K562 (cell line): ENCODE measurements around the gene TBXA2R. TPM values are rescaled to one million over a fixed set of nuclear protein-coding genes. Genes with fewer than 3 reads are reported as not detected.

Experiments
- HDAC1 ChIP-seq, 2 experiments: fragments of 450-650 bp; IDR thresholded peaks; 2 replicates each; pipeline ENCODE4 v1.6.1; 2016 to 2017; ENCODE audit warnings: inconsistent platforms in 1 of 2, mild to moderate bottlenecking in 1 of 2, moderate library complexity in 1 of 2
- NONO ChIP-seq, 2 experiments: fragments of 200-400 bp in 1 of 2; fragments of 450-650 bp in 1 of 2; formaldehyde crosslinking in 1 of 2; IDR thresholded peaks; 2 replicates each; pipeline ENCODE4 v1.6.1; 2017; ENCODE audit warnings: low read depth in 2 of 2, mild to moderate bottlenecking in 2 of 2, moderate library complexity in 2 of 2, low read length in 1 of 2
- PHB ChIP-seq: fragments of 250-450 bp; sonication (Bioruptor Pico); IDR thresholded peaks from 2 replicates; pipeline ENCODE4 v1.5.0; 2021
- PHF21A ChIP-seq: fragments of 450-650 bp; IDR thresholded peaks from 2 replicates; pipeline ENCODE4 v1.6.1; 2017; ENCODE audit warnings: low read depth, borderline replicate concordance
- RNF2 ChIP-seq: sonication (generic); IDR thresholded peaks from 2 replicates; pipeline ENCODE4 v1.6.1; 2016
- TAF1 ChIP-seq: IDR thresholded peaks from 2 replicates; pipeline ENCODE4 v1.6.1; 2011; ENCODE audit warnings: mild to moderate bottlenecking, low read length, moderate library complexity; ENCODE audit not compliant: insufficient read depth, control insufficient read depth, severe bottlenecking; ENCODE audit errors: extremely low read depth
- YY1 ChIP-seq, 3 experiments: IDR thresholded peaks; 2 replicates each; pipeline ENCODE4 v1.6.1; 2011; ENCODE audit warnings: low read length in 2 of 3, mild to moderate bottlenecking in 2 of 3, moderate library complexity in 2 of 3, borderline replicate concordance in 1 of 3, control low read depth in 1 of 3, low read depth in 1 of 3; ENCODE audit not compliant: insufficient read depth in 3 of 3, insufficient replicate concordance in 2 of 3, control insufficient read depth in 1 of 3, insufficient read length in 1 of 3; ENCODE audit errors: extremely low read depth in 1 of 3
- ZNF584 ChIP-seq: fragments of 200-800 bp; sonication (Bioruptor generic); IDR thresholded peaks from 2 replicates; pipeline ENCODE4 v1.6.1; 2016; ENCODE audit warnings: low read depth, mild to moderate bottlenecking, missing genetic modification characterization, missing compliant biosample characterization
- polyA plus RNA-seq, 8 experiments: library from polyadenylated mRNA; depleted of rRNA in 4 of 8; stranded (reverse) in 5 of 8; unstranded in 3 of 8; fragments of >200 nt; fragmentation: Nextera tagmentation in 2 of 8; fragmentation: Illumina TruSeq in 1 of 8; extraction: Ambion mirVana in 2 of 8; extraction: Trizol in 1 of 8; gene quantifications; 2 replicates each; pipeline versions ENCODE4 v1.2.1 to v1.2.3, GENCODE V29; 2011 to 2014; ENCODE audit warnings: inconsistent platforms in 1 of 8, missing spikeins in 1 of 8
- total RNA-seq, 7 experiments: library from RNA; depleted of rRNA in 6 of 7; stranded (reverse); fragments of >200 nt in 6 of 7; fragmentation: Illumina TruSeq in 2 of 7; extraction: Trizol in 2 of 7; gene quantifications; 2 replicates each; pipeline versions ENCODE4 v1.2.1 to v1.2.3, GENCODE V29; 2011 to 2021; ENCODE audit warnings: low replicate concordance in 1 of 7
- TF ChIP-seq, protein P1 (sequence below), 2 experiments: fragments of 200-800 bp in 1 of 2; sonication (Bioruptor generic) in 1 of 2; sonication (generic) in 1 of 2; formaldehyde crosslinking in 1 of 2; IDR thresholded peaks in 1 of 2; conservative IDR thresholded peaks in 1 of 2; 2 replicates each; pipeline versions ENCODE4 v1.5.0 to v1.6.1; 2016 to 2020; ENCODE audit warnings: missing compliant biosample characterization in 1 of 2, missing genetic modification characterization in 1 of 2, missing genetic modification reagents in 1 of 2
- TF ChIP-seq, protein P2 (sequence below): fragments of 450-650 bp; formaldehyde crosslinking; IDR thresholded peaks from 2 replicates; pipeline ENCODE4 v1.4.0; 2022; ENCODE audit warnings: missing genetic modification characterization
- TF ChIP-seq, protein P3 (sequence below), 2 experiments: fragments of 450-650 bp in 1 of 2; sonication (generic) in 1 of 2; formaldehyde crosslinking in 1 of 2; IDR thresholded peaks; 2 replicates each; pipeline versions ENCODE4 v1.7.1 to v1.9.0; 2016 to 2022; ENCODE audit warnings: inconsistent platforms in 1 of 2, mild to moderate bottlenecking in 1 of 2, missing genetic modification reagents in 1 of 2

Gene TBXA2R
- total and polyA plus RNA-seq, 9 of the 15 experiments (the other 6 are each of a cell fraction or from before 2014, with no cell fraction given) = 1.5 to 24.0 (median 2.8) TPM

DNA sequence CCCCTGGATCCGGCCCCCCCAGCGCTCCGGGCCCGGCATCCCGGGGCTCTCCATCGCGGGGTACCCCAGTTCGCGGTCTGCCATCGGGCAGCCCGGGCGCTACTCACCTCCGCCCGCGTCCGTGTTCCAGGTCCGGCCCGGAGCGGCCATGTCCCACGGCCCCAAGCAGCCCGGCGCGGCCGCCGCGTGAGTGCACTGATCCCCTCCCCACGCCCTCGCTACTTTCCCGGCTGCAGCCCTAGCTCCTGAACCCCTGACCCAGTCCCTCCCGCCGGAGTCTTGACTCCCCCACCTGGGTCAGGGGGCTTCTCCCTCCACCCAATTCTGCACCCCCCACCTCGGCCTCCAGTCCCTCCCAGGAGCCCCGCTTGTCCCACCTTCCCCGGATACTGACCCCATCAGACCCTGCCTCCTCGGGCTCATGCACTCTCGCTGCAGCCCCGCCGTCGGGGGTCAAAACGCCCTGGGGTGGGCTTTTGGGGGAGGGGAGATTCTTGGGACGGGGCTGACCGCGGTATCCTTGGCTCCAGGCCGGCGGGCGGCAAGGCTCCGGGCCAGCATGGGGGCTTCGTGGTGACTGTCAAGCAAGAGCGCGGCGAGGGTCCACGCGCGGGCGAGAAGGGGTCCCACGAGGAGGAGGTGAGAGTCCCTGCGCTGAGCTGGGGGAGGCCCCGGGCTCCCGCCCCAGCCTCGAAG, 33.4 kb downstream of the TBXA2R start (continued):
- TF ChIP-seq, protein P1, sequence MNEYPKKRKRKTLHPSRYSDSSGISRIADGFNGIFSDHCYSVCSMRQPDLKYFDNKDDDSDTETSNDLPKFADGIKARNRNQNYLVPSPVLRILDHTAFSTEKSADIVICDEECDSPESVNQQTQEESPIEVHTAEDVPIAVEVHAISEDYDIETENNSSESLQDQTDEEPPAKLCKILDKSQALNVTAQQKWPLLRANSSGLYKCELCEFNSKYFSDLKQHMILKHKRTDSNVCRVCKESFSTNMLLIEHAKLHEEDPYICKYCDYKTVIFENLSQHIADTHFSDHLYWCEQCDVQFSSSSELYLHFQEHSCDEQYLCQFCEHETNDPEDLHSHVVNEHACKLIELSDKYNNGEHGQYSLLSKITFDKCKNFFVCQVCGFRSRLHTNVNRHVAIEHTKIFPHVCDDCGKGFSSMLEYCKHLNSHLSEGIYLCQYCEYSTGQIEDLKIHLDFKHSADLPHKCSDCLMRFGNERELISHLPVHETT (CRISPR knock-in tag; conservative IDR thresholded peaks at IDR 0.05 in 1 of 2, IDR thresholded peaks at IDR 0.05 in 1 of 2) = no peak
- TF ChIP-seq YY1 (IDR thresholded peaks at IDR 0.05; ENCODE audit: borderline replicate concordance in 1 of 3, control insufficient read depth in 1 of 3, extremely low read depth in 1 of 3, insufficient read depth in 3 of 3, insufficient read length in 1 of 3, insufficient replicate concordance in 2 of 3, low read depth in 1 of 3, low read length in 2 of 3) (peak; percentile 5 to 85 (median 69)), TAF1 (peak; percentile 5), RNF2 (no peak), PHF21A (no peak), PHB (peak; percentile 89; the same call in 1 of the 2 replicates), ZNF584 (CRISPR knock-in tag) (no peak), NONO (IDR thresholded peaks at IDR 0.05; ENCODE audit: low read depth in 2 of 2, low read length in 1 of 2) (no peak), HDAC1 (IDR thresholded peaks at IDR 0.05) (0 out of 4 replicates have a peak, but pooled peaks of 1 of the 2 experiments have one; percentile 67)
- TF ChIP-seq, protein P2, sequence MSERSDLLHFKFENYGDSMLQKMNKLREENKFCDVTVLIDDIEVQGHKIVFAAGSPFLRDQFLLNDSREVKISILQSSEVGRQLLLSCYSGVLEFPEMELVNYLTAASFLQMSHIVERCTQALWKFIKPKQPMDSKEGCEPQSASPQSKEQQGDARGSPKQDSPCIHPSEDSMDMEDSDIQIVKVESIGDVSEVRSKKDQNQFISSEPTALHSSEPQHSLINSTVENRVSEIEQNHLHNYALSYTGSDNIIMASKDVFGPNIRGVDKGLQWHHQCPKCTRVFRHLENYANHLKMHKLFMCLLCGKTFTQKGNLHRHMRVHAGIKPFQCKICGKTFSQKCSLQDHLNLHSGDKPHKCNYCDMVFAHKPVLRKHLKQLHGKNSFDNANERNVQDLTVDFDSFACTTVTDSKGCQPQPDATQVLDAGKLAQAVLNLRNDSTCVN (CRISPR knock-in tag) = 0 out of 2 replicates have a peak, but pooled peaks have one; percentile 29
- TF ChIP-seq, protein P3, sequence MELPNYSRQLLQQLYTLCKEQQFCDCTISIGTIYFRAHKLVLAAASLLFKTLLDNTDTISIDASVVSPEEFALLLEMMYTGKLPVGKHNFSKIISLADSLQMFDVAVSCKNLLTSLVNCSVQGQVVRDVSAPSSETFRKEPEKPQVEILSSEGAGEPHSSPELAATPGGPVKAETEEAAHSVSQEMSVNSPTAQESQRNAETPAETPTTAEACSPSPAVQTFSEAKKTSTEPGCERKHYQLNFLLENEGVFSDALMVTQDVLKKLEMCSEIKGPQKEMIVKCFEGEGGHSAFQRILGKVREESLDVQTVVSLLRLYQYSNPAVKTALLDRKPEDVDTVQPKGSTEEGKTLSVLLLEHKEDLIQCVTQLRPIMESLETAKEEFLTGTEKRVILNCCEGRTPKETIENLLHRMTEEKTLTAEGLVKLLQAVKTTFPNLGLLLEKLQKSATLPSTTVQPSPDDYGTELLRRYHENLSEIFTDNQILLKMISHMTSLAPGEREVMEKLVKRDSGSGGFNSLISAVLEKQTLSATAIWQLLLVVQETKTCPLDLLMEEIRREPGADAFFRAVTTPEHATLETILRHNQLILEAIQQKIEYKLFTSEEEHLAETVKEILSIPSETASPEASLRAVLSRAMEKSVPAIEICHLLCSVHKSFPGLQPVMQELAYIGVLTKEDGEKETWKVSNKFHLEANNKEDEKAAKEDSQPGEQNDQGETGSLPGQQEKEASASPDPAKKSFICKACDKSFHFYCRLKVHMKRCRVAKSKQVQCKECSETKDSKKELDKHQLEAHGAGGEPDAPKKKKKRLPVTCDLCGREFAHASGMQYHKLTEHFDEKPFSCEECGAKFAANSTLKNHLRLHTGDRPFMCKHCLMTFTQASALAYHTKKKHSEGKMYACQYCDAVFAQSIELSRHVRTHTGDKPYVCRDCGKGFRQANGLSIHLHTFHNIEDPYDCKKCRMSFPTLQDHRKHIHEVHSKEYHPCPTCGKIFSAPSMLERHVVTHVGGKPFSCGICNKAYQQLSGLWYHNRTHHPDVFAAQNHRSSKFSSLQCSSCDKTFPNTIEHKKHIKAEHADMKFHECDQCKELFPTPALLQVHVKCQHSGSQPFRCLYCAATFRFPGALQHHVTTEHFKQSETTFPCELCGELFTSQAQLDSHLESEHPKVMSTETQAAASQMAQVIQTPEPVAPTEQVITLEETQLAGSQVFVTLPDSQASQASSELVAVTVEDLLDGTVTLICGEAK (IDR thresholded peaks at IDR 0.05) = peak; percentile 58
- TF ChIP-seq, protein P3 (CRISPR knock-in tag; IDR thresholded peaks at IDR 0.05) = no peak
